GM18867 (cell line): ENCODE results near the gene CIROP.
A peak's percentile ranks its signal among the peaks of the same experiment; 100 is the strongest.

Experiments used
- ATAC-seq: cut with Tn5 transposase; IDR thresholded peaks from one replicate; pipeline ENCODE4 v1.9.1; 2021; ENCODE audit warnings: mild to moderate bottlenecking, moderate library complexity; ENCODE audit not compliant: unreplicated experiment

The CIROP gene

DNA sequence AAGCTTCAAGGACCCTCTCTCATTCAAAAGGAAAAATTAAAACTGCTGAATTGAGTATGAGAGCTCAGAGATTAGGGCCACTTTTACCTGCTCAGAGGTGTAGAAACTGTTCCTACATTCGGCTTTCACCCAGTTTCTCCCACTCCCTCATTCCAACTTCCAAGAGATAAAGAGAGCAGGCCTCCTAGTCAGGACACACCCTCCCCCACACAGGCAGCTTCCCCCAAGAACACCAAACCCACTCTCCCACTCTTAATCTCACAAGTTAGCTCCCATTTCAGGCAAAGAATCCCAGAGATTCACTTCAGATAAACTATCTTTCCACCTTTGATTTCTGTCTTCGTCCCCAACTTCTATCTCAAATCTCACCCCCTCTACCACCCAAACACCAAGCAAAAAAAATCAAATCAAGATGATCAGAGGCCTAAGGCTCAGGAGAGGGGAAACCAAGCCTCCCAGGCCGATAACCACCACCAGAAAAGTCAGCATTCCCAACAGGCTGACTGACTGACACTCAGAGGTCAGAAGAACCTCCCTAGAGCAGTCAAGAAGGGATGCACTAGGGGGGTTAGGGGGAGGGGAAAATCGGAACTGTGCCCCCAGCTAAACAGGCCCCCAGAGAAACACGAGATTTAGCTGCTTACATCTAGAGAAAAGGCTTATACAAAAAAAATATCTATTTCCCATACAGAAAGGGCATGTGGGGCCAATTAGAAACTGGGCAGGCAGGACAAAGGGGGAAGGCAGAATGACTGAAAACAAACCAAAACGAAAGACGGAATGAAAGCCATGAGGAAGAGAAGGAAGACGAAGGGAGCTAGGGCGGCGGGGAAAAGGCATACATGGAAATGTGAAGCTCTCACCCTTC lies 34.3 kb downstream of the CIROP start:
- ATAC-seq = no peak

DNA sequence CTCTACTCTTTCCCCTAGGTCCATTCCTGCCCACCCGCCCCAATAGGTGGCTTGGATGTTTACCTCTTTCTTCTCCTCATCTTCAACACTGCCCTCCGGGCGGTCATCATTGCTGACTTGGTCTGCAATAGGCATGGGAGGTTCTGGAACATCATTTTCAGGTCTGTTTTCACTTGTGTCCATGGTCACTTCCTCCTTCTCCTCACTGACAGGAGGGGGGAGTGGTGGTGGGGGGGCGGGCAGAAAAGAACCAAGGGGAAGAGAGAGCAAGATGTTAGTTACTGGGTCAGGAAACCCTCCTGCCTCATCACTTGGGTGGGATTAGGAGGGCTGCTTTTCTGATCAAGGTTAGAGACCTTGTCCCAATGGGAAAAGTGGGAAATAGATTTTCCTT lies 35.4 kb downstream of the CIROP start:
- no peak for ATAC-seq

DNA sequence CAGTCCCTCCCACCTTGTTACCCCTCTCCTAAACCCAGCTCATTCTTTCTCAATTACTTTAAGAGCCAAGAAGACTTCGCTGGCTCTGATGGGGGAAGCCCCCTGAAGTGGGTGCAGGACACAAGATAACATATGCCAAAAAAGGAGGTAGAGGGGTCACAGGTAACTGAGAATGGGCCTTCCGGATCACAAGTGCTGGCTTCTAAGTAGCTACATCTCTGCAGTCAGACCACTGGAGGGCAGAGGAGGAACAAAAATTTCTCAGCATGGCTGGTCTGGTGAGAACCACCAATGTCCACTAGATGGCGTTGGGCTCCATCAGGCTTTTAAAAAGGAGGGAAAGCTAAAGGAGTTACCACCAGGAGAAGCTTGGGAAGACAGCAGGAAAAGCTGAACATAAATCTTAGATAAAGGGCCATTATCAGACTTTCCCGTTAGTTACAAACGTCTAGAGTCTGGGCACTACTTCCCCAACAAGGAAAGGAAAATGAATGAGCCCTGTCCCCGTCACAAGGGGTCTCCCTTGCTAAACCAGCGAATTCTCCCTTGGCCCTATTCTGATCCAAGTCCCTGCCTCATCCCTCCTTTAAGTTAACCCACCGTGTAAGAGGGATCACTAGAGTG lies 35.9 kb downstream of the CIROP start:
- ATAC-seq = peak; percentile 72

DNA sequence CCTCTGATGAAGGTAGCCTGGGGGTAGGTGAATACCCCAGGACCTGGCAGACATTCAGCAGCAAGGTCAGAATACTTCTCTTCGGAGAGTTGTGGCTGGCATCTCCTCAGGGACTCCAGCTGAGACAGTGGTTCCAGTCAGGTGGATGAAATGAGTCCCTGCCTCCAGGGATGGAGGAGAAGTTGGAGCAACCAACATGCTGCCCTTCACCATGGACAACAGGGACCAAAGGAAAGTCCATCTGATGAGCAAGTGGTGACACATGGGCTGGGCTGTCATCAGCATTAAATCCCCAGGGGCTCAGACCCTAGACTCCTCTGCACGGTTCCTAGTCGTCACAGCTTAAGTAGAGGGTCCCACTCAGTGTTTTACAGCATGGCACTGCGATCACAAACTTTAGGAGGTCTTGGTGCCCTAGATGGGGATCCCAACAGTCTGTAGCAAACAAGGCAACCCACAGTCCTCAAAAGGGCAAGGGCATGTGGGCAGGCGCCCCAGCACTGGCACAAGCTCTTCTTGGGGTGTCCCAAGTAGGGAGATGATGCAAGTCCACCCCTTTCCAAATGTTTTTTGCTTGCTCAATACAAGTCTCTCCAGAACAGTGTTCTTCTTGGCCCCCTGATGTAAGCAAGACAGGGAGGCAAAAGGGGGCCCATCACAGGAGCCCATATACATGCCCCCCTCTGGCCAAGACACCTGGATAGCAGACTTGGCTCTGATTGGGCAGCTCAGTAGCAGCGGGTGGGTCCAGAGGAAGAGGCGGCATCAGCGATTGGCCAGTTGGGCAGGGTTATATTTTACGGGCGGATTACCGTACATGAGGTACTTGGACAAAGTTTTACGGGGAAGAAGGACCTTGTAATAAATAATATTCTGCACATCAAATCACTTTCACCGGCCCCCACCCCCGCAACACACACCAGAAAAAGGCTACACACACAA lies 36.7 kb downstream of the CIROP start:
- ATAC-seq = no peak

DNA sequence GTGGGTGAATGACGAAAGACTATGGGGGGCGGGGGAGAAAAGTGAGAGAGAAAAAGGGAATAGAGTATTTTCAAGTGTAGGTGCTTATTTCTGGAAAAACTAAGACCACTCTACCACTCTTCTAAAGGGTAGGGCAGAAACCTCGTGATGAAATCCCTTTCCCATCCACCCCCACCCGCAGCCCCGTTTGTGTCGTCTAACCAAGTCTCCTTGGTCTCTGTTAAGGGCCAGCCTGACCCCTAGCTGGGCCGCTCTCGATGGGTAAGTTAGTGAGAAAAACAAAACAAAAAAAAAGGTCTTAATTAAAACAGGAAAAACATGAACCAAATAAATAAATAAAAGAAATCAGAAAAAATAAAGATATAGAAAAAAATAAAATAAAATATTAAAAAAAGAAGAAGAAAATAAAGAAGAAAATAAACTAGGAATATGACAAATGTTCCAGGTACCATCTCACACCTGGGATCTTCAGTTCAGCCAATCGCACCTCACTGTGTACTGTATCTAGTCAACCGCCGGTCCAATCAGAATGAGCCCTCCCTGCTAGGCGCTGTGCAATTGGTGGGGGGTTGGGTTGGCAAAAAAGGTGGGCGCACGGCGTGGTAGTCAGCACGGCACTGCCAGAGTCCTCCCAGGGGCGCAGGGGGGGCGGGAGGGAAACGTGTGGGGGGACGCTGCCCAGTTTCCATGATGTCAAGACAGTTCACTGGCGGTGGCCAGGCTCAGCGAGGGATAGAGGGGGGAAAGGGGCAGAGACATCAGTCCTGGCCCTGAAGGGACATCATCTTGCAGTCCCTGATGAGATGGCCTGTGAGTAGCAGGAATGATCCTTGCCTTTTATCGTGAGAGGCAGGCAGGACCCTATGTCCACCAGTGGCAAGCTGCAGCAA lies 37.7 kb downstream of the CIROP start:
- ATAC-seq = no peak

DNA sequence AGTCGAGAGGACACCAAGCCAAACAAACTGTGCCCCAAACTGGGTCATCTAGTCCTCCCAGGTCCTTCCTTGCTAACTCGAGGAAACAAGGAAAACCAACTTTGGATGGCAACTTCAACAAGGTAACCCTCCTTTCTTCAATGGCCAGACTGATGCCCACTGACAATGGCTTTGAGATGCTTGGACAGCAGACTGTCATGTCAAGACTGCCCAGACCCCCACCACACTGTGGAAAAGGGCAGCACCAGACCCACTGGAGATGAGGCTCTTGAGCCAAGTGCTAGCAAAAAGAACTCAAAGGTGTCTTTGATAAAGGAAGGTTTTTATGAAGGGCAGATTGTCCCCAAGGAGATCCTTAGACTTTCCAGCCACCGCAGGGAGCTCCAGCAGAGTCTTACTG lies 38.4 kb downstream of the CIROP start:
- no peak for ATAC-seq

DNA sequence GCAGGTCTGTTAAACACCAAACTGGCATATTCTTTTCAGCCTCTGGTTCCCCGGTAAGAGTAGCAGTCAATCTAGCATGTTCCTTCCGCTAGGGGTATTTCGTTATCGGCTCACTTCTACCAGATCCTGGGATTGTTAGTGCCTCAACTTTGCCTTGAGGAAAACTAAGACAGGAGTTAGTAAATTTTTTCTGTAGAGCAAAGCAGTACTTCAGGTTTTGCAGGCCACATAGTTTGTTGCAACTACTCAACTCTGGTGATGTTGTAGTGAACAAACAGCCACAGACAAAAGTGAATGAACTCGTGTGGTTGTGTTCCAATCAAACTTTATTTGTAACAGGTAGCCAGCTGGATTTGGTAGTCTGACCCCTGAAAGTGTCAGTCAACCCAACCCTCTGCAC lies 41.2 kb downstream of the CIROP start:
- ATAC-seq = no peak

DNA sequence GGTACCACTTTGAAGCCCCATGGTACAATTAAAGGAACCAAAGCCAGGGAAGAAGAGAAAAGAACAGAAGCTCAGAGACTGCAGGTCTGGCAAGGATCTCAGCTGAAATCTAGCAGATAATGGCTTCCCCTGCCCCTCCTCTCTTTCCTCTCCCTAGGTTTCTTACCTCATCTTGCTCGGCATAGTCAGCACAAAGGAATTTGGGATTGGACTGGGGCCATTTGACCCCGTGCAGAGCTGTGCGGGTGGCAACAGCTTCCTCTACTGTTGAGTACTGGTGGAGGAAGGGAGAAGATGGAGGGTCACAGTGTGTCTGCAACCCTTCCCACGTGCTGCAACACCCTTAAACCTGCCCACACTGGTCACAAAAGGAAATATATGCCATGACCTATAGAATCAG lies 42.8 kb downstream of the CIROP start:
- ATAC-seq = no peak

DNA sequence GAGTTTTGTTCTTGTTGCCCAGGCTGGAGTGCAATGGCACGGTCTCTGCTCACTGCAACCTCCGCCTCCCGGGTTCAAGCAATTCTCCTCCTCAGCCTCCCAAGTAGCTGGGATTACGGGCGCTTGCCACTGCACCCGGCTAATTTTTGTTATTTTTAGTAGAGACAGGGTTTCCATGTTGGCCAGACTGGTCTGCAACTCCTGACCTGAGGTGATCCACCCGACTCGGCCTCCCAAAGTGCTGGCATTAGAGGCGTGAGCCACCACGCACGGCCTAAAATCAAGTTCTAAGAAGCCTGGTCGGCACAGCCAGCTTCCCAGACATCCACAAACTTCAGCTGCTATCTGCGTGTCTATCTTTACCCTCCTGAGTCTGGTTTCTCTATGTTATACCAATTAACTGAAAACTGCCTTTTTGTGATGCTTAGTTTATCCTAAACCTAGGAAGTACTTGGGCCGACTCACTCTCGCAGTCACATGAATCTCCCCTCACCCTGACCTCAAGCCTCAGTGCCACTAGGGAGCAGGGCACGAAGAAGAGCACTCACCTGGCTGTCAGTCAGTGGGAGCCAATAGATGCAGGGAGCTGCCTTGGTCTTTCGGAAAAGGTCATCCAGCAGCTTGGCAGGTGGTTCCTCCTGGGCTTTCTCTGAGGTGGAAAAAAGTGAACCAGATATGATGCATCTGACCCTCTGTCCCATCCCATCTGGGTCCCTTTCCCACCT lies 44.1 kb downstream of the CIROP start:
- no peak for ATAC-seq

DNA sequence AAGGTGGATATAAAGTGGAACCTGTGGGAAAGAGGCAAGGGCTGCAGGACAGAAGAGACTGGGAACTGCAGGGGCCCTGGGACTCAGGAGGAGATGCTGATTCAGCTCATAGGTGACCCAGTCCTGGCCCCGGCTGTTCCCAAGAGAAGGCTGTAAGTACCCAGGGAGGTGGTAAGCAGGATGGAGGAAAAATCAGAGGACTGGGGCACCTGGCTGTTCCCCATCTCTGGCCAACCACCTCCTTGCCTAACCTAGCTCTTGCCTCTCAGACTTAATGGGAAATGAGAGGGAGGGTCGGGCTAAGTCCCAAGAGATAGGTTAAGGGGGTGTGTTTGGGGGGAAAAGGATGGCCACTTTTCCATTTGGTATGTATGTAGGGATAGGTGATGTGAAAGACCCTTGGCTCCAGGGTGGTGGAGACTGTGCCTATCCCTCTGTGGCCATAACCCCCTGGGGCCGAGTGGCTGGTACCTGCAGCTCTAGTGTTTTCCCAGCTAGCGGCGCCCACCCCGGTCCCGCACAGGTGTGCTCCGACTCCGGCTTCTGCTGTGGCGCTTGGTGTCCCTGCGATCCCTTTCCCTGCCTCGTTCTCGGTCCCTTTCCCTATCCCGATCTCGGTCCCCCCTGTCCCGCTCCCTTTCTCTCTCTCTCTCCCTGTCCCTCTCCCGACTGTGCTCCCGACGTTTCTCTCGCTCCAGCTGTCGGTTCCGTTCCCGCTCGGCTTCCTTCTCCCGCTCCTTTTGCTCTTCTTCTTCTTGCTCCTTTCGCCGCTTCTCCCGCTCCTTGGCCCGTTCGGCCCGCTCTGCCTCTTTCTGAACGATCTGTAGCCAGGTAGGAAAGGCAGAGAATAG lies 45.9 kb downstream of the CIROP start:
- no peak for ATAC-seq

DNA sequence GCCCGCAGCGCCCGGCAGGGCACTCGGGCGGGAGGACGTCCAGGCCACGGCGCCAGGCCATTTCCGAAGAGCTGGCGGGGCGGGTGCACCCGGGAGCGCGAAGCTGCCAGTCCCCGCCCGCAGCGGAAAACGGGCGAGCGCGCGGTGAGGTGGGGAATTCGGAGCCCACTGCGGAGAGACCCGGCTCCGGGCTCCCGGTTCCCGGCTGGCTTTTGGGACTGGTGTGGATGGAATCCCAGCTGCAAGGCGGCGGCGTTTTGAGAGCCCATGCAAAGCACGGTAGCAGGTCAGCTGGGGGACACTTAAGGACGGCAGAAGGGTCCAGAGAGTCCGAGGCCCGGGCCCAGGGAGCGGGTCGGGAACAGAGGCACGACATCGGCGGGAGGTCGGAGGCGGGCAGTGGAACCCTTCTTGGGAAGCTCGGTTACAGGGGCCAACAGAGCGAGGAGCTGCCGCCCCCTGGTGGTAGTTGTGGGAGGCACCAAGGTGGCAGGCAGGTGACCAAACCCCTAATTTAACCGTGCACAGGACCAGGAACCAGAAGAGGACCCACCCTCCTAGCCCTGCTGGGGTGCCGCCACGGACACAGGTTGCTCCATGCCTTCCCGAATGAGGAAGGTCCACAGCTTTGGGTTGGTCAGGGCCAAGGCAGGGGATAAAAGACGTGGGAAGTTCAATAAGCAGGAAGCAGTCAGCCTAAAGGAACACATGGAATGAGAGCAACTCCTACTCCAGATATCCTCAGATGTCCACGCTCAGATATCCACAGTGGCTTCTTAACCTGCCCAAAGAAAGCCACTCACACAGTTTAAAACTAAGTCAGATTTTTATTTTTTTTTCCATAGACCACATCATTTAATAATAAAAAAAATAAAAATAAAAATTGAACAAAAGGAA lies 46.8 kb downstream of the CIROP start:
- peak; percentile 63 for ATAC-seq

DNA sequence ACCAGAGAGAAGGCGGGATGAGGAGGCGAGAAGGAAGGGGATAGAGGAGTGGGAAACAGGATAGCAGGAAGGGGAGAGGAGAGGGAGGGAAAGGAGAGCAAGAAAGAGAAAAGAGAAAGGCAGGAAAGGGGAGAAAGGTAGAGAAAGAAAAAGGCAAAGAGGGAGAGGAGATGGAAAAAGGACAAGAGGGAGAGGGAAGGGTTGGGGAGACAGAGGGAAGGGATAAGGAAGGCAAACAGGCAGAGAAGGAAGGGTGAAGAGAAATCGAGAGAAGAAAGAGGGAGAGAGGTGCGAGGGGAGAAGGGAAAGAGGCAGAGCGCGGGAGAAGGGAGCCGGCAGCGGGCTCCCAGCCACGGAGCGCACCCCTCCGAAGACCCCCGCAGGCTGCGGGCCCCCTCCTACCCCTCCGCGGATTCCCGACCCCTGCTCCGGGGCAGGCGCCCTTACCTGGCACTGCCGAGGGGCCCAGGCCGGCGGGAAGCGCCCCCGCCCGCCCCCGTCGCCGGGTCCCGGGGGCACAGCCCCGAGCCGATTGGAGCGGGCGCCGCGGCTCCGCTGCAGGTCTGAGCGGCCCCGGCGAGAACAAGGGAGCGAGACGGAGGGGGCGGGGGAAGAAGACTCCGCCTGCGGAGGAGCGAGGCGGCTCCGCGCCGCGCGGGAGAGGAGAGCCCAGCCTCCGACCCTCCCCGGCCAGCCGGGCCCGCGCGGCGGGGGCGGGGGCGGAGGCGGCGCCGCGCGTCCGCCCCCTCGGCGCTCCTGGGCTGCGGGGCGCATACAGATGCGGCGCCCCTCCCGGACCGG lies 47.6 kb downstream of the CIROP start, which contains the start of gene CDH24:
Gene CDH24, minus strand, starts transcription at position 565 of the 801 bp plus-strand sequence. CDS start 1,787 bp downstream, outside the sequence.
- peak; percentile 57 for ATAC-seq

DNA sequence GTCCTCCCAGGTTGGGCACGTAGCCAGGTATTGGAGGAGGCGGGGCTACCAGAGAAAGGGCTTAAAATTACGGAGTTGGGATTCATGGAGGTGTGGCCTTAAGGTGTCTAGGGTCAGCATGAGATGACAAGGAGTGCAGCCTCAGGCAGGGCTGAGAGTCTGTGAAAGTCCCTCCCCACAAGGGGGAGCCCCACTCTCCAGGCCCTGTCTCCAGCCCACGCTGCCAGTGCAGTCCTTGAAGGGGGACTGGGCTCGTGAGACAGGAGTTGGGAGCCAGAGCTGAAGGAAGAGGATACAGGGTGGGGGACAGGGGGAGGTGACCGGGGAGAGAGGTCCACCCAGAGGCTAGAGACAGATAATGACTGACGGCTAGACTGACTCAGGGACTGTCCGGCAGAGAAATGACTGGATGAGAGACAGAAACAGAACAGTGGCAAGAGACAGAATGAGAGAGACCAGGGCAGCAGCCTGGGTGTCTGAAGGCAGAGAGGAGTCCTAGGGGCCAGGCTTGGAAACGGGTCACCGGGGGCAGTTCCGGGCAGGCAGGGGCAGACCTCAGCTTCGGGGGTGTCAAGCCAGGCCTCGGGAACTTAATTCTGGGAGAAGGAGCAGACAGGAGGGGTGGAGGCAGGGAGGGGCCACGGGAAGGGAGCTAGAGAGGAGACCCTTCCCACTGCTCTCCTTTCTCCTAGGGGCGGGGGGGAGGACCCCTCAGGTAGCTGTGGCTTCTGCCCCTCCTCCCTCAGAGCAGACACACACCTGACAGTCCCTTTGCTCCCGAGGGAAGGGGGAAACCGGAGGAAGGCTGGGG lies 48.4 kb downstream of the CIROP start:
- ATAC-seq = peak; percentile 60

DNA sequence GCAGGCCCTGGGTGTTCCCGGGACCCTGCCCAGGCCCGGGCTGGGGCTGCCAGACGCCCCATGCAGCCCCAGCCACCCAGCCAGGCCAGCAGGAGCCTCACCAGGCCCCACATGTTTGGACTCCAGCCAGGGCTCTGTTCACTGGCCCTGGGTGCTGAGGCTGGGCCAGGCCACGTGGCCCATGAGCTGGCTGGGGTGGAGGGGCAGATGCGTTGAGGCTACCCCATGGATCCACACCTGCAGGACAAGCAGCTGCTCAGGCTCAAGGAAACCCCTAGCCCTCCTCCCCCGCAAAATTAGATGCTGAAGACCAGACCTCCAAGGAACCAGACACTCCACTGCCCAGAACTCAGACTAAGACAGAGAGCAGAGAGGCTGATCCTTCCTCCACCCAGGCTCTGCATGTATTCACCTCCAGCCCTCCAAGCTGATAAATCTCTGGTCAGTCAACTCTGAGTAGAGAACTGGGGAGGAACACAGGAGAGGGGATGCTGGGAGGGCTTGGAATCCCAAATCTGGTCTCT lies 49.1 kb downstream of the CIROP start:
- no peak for ATAC-seq

DNA sequence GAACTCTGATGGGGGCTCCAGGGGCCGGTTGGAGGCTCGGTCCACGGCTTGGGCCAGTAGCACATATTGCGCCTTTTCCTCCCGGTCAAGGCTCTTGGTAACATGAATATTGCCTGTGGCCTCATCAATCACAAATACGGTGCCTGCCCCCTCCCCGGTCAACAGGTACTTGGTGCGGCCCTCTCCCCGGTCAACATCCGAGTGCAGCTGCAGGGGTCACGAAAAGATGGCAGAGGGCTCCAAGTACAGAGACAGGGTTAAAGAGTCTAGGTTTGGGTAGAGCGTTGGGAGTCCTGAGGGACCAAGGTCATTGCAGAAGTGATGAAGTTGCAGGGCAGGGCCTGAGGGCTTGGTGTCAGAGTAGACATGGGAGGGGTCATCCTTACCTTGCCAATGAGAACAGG lies 49.6 kb downstream of the CIROP start:
- ATAC-seq = no peak
